AG10803 (cell line): Measurements from ENCODE around the gene MAP3K12.
"Not testable (repeated sequence)": the region's sequence is repeated elsewhere in the genome, so short reads cannot be mapped to it uniquely, and the experiment has no call there.

Experiments
- DNase-seq: peaks from one replicate; pipeline ENCODE4 v3.0.0; 2010; ENCODE audit warnings: low read depth
- H3K4me3 ChIP-seq: 2 replicates; pipeline ENCODE4 v1.5.1; 2011; ENCODE audit warnings: mild to moderate bottlenecking, low read length, control low read depth
- TF ChIP-seq, protein P1 (sequence below): conservative IDR thresholded peaks from 2 replicates; pipeline ENCODE4 v1.5.1; 2011; ENCODE audit warnings: mild to moderate bottlenecking, low read length, control low read depth, inconsistent platforms

MAP3K12 gene

GRCh38 chr12:53482626-53483168, 16.6 kb downstream of the MAP3K12 start:
- TF ChIP-seq, protein P1, sequence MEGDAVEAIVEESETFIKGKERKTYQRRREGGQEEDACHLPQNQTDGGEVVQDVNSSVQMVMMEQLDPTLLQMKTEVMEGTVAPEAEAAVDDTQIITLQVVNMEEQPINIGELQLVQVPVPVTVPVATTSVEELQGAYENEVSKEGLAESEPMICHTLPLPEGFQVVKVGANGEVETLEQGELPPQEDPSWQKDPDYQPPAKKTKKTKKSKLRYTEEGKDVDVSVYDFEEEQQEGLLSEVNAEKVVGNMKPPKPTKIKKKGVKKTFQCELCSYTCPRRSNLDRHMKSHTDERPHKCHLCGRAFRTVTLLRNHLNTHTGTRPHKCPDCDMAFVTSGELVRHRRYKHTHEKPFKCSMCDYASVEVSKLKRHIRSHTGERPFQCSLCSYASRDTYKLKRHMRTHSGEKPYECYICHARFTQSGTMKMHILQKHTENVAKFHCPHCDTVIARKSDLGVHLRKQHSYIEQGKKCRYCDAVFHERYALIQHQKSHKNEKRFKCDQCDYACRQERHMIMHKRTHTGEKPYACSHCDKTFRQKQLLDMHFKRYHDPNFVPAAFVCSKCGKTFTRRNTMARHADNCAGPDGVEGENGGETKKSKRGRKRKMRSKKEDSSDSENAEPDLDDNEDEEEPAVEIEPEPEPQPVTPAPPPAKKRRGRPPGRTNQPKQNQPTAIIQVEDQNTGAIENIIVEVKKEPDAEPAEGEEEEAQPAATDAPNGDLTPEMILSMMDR, result no peak
- DNase-seq, result no peak
- no peak overlapping the region for H3K4me3 ChIP-seq

DNA sequence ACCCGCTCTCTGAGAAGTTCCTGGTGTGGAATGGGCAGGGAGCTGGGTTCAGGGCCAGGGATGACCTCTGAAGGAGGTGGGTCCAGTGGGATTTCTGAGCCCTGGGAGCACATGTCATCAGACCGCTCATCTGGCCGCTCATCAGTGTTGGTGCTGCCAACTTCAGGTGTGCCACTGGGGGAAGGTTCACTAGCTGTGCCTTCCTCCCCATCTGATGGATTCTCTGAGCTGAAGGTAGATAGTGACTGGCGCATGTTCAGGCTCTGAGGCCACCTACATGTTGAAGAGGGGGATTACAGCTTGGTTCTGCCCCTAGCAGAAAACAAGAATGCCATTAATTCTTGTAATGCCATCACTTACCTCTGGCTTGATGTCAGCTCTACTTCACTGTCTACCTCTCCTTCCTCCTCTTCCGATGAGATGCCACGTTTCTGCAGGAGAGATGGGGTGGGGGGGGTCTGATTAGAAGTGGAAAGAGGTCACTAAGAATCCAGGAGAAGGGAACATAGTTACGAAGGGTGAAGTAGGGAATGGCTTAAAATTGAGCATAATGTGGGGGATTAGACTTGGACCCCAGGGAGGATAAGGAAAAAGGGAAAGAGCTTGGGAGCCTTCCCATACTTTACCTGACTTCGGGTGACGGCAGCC, 17.2 kb downstream of the MAP3K12 start:
- DNase-seq, result no peak
- TF ChIP-seq, protein P1, result peak; percentile 27
- H3K4me3 ChIP-seq, result no peak overlapping the region

GRCh38 chr12:53481458-53481857, 17.8 kb downstream of the MAP3K12 start:
- peak; percentile 80 for DNase-seq
- not testable (repeated sequence) for H3K4me3 ChIP-seq

DNA sequence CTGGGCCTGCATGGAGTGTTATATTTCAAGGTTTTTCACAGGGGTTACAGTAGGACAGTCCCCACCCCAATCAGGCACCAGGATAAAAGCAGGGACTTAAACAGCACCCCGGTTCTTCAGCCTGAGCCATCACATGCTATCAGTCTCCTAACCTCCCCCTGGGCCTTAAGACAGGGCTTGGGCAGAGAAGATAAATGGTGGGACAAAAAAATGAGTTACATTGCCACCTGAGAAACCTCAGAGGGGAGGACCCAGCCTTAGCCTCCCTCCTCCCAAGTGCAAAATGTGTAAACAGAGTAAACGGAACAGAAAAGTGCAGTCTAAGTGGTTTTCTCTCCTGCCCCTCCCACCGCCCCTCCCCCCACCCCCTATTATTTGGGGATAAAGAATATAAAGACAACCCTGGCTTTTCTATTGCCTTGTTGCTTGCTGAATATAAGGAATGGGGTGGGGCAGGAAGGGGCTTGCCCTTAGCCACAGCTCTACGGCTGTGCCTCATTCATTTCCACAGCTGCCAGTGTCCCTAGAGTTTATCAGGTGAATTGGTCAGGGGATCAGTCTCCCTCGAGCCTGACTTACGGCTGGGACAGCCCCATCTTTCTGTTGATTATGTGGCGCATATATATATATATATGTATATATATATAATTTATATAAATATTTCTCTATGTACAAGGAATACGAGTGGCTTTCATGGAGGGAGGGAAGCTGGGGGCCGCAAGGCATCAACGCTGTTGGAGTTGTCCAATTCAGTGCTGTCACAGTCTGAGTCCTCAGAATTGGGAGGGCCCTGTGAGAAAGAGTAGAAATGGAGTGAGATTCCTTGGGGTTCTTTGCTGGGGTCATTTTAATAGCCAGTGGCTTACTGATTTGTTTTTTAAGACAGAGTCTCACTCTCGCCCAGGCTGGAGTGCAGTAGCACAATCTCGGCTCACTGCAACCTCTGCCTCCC, 18.5 kb downstream of the MAP3K12 start:
- TF ChIP-seq, protein P1, result no peak
- no peak overlapping the region for H3K4me3 ChIP-seq
- no peak for DNase-seq

DNA sequence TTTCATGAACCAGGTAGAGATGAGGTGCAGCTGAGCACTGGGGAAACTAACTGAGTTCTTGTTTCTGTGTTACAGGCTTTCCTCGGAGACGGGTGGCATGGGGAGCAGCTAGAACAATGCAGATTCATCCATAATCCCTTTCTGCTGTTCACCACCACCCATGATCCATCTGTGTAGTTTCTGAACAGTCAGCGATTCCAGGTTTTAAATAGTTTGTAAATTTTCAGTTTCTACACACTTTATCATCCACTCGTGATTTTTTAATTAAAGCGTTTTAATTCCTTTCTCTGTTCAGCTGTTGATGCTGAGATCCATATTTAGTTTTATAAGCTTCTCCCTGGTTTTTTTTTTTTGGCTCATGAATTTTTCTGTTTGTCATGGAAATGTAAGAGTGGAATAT, 19.9 kb downstream of the MAP3K12 start:
- DNase-seq, result no peak
- no peak overlapping the region for H3K4me3 ChIP-seq
- TF ChIP-seq, protein P1, result no peak

GRCh38 chr12:53478865-53479264, 20.4 kb downstream of the MAP3K12 start:
- no peak for DNase-seq
- no peak overlapping the region for H3K4me3 ChIP-seq
- TF ChIP-seq, protein P1, result no peak

DNA sequence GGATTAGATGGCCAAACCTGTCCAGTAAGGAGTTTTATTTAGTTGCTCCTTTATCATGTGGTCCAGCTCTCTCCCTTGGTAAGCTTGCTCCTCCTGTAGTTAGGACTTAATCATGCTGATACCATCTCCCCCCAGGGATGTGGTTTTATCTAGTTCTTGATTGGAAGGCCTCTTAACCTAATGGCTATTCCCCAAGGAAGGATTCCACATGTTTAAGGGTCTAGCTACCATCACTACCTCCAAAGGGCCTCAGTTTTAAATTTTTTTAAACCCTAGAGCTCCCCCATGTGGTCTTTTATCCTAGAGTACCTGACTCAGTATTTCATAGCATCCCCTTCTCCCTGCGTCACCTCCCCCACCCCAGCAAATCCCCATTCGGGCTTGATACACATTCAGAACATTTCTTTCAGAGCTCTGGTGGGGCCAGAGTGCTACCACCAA, 22.5 kb downstream of the MAP3K12 start:
- DNase-seq, result no peak
- TF ChIP-seq, protein P1, result peak; percentile 31; the same call in 1 of the 2 replicates
- H3K4me3 ChIP-seq, result no peak overlapping the region
